HG03558 (cell line): ENCODE results near the gene STYXL2.

ENCODE experiments used
- ATAC-seq: cut with Tn5 transposase; IDR thresholded peaks from one replicate; pipeline ENCODE4 v1.9.1; 2021; ENCODE audit warnings: moderate number of reproducible peaks; ENCODE audit not compliant: unreplicated experiment; ENCODE audit errors: extremely low read depth

Gene STYXL2

DNA sequence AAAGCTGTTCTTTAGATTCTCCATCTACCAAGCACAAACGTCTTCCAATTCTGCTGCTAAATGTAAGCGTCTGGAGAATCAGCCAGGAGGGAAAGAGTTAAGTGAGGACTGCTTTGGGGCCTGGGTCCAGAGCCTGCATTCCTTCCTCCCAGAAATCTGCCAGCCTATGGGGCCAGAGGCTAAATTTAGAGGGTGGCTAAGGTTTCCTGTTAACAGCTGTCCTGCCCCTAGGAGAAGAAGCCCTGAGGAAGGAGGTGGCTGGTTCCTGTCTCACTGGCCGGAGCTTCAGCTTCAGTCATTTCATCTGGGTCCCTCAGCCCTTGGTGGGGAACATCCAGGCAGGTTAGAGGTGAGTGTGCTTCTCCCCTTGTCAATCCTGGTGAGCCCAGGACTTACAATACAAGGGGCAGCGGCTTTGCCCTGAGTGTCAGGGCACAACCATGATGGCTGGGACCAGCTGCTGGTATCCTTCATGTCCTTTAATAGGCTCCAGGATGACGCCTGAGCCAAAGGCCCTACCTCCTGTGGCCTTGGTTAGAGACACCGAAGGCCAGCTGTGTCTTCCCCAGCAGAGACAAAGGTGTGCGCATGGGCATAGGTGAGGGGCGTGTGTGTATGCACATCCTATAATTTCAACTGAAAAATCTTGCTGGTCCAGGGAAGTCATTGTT lies at the start of gene STYXL2:
Gene STYXL2, plus strand, starts transcription at position 230 of the 671 bp plus-strand sequence. CDS start 775 bp downstream, outside the sequence.
- no peak for ATAC-seq

GRCh38 chr1:167051907-167052306 lies 42.0 kb upstream of the STYXL2 start:
- no peak for ATAC-seq

DNA sequence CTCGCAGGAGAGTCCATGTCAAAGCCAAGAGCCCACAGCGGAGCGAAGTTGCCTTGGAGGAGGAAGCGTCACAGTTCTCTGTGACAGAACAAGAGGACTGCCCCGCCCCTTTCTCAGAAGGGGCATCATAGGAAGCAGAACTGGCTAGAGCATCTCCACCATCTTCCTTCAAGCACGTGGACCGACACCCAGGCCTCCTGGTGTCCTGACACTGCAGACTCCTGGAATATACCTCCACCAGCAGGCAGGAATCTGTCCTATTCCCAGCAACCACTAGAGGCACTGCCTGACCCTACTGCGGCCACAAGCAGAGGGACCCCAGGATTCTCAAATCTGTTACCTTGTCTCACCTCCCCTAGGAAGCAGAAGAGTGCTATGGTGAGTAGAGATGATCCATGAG lies 41.5 kb upstream of the STYXL2 start:
- ATAC-seq = no peak

GRCh38 chr1:167054531-167054930 lies 39.3 kb upstream of the STYXL2 start:
- ATAC-seq = no peak

- ATAC-seq = no peak
Measured at GRCh38 chr1:167054946-167055630, 38.8 kb upstream of the STYXL2 start.

DNA sequence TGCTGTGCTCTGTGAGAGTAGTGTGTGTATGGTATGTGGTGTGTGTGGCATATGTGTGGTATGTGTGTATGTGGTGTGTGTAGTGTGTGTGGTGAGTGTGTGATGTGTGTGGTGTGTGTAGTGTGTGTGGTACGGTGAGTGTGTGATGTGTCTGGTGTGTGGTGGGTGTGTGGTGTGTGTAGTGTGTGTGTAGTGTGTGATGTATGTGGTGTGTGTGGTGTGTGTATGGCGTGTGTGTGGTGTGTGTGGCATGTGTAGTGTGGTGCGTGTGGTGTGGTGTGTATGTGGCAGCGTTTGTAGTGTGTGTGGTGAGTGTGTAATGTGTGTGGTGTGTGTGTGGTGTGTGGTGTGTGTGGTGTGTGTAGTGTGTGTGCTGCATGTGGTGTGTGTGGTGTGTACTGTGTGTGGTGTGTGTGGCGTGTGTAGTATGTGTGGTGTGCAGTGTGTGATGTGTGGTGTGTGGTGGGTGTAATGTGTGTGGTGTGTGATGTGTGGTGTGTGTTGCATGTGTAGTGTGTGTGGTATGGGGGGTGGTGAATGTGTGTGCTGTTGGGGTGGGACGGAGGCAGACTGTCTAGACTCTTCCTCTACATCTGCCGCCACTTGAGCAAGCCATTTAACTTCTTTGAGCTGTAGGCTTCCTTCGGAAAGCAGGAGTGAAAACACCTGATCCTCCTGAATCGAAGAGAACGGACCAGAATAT lies 37.2 kb upstream of the STYXL2 start:
- no peak for ATAC-seq

- ATAC-seq = no peak
Measured at GRCh38 chr1:167057241-167057688, 36.6 kb upstream of the STYXL2 start.

DNA sequence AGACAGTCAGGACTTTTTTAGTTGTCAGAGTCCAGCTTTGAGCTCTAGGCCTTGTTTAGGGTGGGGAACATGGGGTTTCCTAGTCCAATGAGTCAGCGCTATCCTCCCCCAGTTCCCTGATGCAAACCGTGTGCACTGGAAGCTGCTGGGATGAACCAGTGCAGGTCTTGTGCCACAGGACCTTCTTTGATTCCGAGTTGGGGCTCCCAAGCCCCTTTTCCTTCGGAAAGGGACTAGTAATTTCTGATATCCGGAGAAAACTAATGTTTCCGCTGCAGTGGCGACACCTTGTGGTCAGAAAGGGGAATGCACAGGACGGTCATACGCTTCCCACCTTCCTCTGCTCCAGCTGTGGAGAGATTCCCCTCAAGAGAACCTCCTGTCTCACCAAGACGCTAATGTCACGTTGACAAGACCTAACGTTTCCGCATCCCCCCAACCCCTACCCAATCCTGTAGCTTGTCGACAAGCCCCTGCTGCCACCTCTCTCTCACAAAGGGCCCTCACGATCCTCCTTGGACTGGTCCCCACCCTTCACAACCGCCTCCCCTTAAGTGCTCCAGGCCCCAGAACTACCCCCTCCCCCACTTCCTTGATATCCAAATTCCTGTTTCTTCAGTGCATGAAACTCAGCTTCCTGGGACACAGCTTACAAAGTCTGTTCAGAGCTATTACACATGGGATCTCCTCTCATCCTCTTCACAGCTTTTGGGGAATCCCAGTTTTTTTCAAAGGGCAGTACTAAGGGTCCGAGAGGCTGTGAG lies 34.6 kb upstream of the STYXL2 start:
- no peak for ATAC-seq

GRCh38 chr1:167059809-167060107 lies 34.1 kb upstream of the STYXL2 start:
- ATAC-seq = no peak

GRCh38 chr1:167060141-167061072 lies 33.5 kb upstream of the STYXL2 start:
- no peak for ATAC-seq

DNA sequence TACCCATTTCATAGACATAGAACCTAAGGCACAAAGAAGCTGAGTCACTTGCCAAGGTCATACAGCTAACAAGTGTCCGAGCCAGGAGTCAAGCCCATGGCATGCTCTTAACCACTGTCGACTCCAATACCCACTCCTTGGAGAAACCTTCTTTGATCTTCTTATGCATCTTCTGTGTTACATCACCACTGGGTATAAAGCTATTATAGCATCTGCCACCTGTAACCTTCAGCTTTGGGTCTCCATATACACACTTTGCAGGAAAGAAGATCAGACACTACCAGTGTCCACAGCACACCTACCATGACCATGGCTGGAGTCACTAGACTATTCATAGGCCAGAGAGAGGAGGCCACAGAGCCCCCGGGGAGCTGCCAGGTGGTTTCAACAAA lies 32.8 kb upstream of the STYXL2 start:
- no peak for ATAC-seq

DNA sequence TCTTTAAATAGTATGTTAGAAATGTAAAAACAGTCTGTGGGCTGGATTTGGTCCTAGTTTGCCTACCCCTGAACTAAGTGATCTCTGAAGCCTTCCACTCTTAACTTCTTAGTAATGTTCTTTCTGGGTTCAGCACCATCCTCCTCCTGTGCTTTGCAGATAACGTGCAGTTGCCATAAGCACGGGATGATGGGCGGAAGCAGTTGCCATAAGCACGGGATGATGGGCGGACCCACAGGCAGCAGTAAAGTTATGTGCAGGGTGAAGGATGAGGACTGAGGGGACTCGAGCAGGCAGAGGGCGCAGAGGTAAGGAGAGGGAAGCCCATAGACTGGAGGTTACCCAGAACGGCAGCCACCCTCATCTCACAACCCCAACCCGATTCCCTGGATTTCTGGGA lies 29.3 kb upstream of the STYXL2 start:
- ATAC-seq = no peak

- no peak for ATAC-seq
Measured at GRCh38 chr1:167065471-167065870, 28.4 kb upstream of the STYXL2 start.

- no peak for ATAC-seq
Measured at GRCh38 chr1:167066333-167067122, 27.3 kb upstream of the STYXL2 start.

- ATAC-seq = no peak
Measured at GRCh38 chr1:167067904-167068303, 26.0 kb upstream of the STYXL2 start.

DNA sequence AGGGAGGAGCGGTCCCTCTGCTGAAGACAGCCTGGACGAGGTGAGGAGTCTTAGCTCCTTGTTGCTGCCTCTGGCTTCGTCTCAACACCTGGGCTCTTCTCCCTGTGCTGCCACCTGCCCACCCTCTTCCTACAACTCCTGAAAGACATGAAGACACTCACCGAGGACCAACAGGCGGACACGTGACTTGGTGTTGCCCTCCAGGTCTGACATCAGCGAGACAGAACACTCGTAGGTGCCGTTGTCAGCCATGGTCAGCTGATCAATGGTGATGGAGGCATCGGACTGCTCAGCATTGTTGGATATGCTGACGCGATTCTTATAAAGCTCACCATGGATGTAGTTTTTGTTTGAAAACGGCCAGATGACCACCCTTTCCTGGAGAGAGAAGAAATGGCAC lies 25.1 kb upstream of the STYXL2 start:
- no peak for ATAC-seq

DNA sequence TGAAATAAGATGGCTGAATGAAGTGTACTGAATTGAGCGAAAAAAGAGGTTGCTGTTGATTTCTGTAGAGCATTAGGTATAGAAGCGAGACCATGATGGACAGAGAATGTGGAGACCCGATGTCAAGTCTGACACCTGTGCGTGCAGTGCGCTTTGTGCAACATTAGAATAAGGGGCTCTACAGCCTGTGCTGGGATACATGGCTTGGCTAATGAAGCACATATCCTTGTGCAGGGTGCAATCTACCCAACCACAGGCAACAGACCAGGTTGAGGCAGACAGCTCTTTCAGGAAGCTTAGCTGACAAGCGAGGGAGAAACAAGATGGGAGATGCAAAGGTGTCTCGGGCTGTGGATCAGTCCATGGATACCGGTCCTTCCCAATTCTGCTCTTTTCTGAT lies 22.6 kb upstream of the STYXL2 start:
- ATAC-seq = no peak

- no peak for ATAC-seq
Measured at GRCh38 chr1:167076136-167076710, 17.7 kb upstream of the STYXL2 start.
